ENCODE results near the gene ARHGEF19.
"Not testable (repeated sequence)": the region's sequence is repeated elsewhere in the genome, so short reads cannot be mapped to it uniquely, and the experiment has no call there.

Gene ARHGEF19

GRCh38 chr1:16178596-16179497 lies 33.6 kb downstream of the ARHGEF19 start:
- peak; percentile 18 for DNase-seq

- DNase-seq, result no peak
Measured at GRCh38 chr1:16177306-16177705, 35.1 kb downstream of the ARHGEF19 start.

- DNase-seq, result no peak
Measured at GRCh38 chr1:16176653-16177052, 35.8 kb downstream of the ARHGEF19 start.

- DNase-seq, result peak; percentile 77
Measured at GRCh38 chr1:16175610-16176553, 36.6 kb downstream of the ARHGEF19 start.

- no peak for DNase-seq
Measured at GRCh38 chr1:16174886-16175598, 37.4 kb downstream of the ARHGEF19 start.

- DNase-seq, result no peak
Measured at GRCh38 chr1:16174261-16174868, 38.1 kb downstream of the ARHGEF19 start.

- peak; percentile 91 for DNase-seq
Measured at GRCh38 chr1:16173447-16174260, 38.8 kb downstream of the ARHGEF19 start.

GRCh38 chr1:16172964-16173446 lies 39.4 kb downstream of the ARHGEF19 start:
- peak; percentile 87 for DNase-seq

GRCh38 chr1:16172218-16172830 lies 40.1 kb downstream of the ARHGEF19 start:
- no peak for DNase-seq

- DNase-seq, result no peak
Measured at GRCh38 chr1:16171314-16172151, 40.9 kb downstream of the ARHGEF19 start.

- no peak for DNase-seq
Measured at GRCh38 chr1:16170283-16170673, 42.2 kb downstream of the ARHGEF19 start.

- no peak for DNase-seq
Measured at GRCh38 chr1:16168622-16169360, 43.7 kb downstream of the ARHGEF19 start.

- not testable (repeated sequence) for DNase-seq
Measured at GRCh38 chr1:16168144-16168495, 44.3 kb downstream of the ARHGEF19 start.

GRCh38 chr1:16167331-16168143 lies 44.9 kb downstream of the ARHGEF19 start:
- no peak for DNase-seq

GRCh38 chr1:16166117-16166516 lies 46.3 kb downstream of the ARHGEF19 start:
- DNase-seq, result no peak

- no peak for DNase-seq
Measured at GRCh38 chr1:16165548-16165947, 46.9 kb downstream of the ARHGEF19 start.

GRCh38 chr1:16165073-16165364 lies 47.4 kb downstream of the ARHGEF19 start:
- no peak for DNase-seq

- DNase-seq, result peak; percentile 96
Measured at GRCh38 chr1:16164213-16165072, 48.0 kb downstream of the ARHGEF19 start.

All from kidney glomerular epithelial cell (primary cell).